ENCODE measurements around the gene TDRD9.

The TDRD9 gene

DNA sequence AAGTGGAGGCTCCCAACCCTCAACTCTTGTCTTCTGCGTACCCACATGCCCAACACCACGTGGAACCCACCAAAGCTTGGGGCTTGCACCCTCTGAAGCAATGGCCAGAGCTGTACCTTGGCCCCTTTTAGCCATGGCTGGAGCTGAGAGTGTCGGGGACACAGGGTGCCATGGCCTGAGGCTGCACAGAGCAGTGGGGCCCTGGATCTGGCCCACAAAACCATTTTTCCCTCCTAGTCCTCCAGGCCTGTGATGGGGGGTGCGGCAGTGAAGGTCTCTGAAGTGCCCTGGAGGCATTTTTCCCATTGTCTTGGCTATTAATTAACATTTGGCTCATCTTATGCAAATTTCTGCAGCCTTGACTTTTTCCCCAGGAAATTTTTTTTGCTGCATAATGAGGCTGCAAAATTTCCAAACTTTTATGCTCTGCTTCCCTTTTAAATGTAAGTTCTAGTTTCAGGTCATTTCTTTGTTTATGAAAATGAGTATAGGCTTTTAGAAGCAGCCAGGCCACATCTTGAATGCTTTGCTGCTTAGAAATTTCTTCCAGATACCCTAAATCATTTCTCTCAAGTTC lies 138.6 kb downstream of the TDRD9 start:
- Histone ChIP-seq H3K27ac (no peak overlapping the region), H3K4me3 (no peak overlapping the region)
- DNase-seq (ENCODE audit: low spot score): no peak
- TF ChIP-seq, protein P1, sequence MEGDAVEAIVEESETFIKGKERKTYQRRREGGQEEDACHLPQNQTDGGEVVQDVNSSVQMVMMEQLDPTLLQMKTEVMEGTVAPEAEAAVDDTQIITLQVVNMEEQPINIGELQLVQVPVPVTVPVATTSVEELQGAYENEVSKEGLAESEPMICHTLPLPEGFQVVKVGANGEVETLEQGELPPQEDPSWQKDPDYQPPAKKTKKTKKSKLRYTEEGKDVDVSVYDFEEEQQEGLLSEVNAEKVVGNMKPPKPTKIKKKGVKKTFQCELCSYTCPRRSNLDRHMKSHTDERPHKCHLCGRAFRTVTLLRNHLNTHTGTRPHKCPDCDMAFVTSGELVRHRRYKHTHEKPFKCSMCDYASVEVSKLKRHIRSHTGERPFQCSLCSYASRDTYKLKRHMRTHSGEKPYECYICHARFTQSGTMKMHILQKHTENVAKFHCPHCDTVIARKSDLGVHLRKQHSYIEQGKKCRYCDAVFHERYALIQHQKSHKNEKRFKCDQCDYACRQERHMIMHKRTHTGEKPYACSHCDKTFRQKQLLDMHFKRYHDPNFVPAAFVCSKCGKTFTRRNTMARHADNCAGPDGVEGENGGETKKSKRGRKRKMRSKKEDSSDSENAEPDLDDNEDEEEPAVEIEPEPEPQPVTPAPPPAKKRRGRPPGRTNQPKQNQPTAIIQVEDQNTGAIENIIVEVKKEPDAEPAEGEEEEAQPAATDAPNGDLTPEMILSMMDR (IDR thresholded peaks at IDR 0.05): no peak

DNA sequence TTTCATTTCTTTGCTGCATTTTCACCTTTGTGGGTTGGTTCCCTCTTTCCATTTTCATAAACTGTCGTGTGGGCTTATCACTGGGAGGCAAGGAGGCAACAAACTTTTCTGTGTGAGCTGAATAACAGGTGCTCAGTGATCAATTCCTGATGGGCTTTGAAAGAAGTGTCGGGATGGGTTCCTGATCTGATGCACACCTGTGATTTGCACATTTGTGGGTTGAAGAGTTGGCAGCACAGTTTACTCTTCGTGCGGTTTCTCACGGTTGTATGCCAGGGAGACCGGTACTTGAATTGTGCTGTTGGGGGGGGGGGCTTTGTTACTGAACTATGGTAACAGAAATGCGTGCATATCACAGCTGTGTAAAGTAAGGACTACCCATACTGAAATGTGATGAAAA lies 141.3 kb downstream of the TDRD9 start:
- DNase-seq (ENCODE audit: low spot score): no peak
- TF ChIP-seq, protein P1 (IDR thresholded peaks at IDR 0.05): no peak
- Histone ChIP-seq H3K4me3 (no peak overlapping the region), H3K27ac (no peak overlapping the region)

DNA sequence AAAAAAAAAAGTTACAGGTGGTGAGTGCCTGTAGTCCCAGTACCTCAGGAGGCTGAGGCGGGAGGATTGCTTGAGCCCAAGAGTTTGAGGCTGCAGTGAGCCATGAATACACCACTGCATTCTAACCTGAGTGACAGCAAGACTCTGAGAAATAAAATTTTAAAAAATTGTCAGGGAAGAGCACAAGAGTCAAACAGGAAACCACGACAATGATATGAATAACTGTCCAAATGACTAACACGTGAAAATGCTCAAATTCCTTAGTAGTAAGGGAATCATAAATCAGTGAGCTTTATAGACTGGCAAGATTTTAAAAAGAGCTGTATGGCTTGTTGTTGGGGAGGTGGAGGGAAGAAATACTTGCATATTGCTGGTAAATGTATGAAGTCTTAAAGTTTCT lies 144.3 kb downstream of the TDRD9 start:
- no peak for DNase-seq (ENCODE audit: low spot score)
- Histone ChIP-seq H3K4me3 (no peak overlapping the region), H3K27ac (no peak overlapping the region)
- TF ChIP-seq, protein P1 (IDR thresholded peaks at IDR 0.05): no peak

DNA sequence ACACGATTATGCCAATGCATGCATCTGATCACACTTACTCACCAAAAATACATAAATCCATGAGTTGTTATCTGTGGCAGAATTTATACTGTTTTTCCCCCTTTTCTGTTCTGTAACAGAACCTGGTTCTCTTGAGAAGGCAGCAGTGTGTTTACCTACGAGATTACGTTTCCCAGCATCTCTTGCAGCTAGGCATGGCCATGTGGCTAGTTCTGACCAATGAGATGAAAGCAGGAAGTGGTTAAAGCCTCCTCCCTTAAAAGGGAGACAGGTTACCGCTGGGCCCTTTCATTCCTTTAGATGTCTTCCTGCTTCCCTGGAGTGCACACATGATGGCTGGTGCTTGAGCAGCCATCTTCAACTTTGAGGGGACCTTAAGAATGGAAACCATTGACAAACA lies 145.5 kb downstream of the TDRD9 start:
- DNase-seq (ENCODE audit: low spot score): no peak
- Histone ChIP-seq H3K4me3 (no peak overlapping the region), H3K27ac (no peak overlapping the region)
- TF ChIP-seq, protein P1 (IDR thresholded peaks at IDR 0.05): no peak

GRCh38 chr14:104075530-104076151 lies 147.4 kb downstream of the TDRD9 start:
- TF ChIP-seq, protein P1 (IDR thresholded peaks at IDR 0.05): no peak
- no peak for DNase-seq (ENCODE audit: low spot score)
- H3K4me3 ChIP-seq: no peak overlapping the region
- H3K27ac ChIP-seq: no peak overlapping the region

- TF ChIP-seq, protein P1 (IDR thresholded peaks at IDR 0.05): no peak
- no peak overlapping the region for H3K4me3 ChIP-seq
- no peak overlapping the region for H3K27ac ChIP-seq
- no peak for DNase-seq (ENCODE audit: low spot score)
Measured at GRCh38 chr14:104076743-104077142, 148.5 kb downstream of the TDRD9 start.

- H3K27ac ChIP-seq: no peak overlapping the region
Measured at GRCh38 chr14:104078031-104078455, 149.8 kb downstream of the TDRD9 start.

More at GRCh38 chr14:104078031-104078455, 149.8 kb downstream of the TDRD9 start:
- peak; percentile 88 for DNase-seq (ENCODE audit: low spot score)
- no peak overlapping the region for H3K4me3 ChIP-seq
- TF ChIP-seq, protein P1 (IDR thresholded peaks at IDR 0.05): peak; percentile 99
